PC-3 (cell line): ENCODE data around the gene GRIA1. TPM values are rescaled to one million over a fixed set of nuclear protein-coding genes. Genes with fewer than 3 reads are reported as not detected.

Source experiments
- ATAC-seq: fragments of 200-7000 bp; cut with Tn5 transposase; 2 replicates; pipeline ENCODE4 v1.9.1; 2020; ENCODE audit warnings: mild to moderate bottlenecking, moderate library complexity
- BruUV-seq: library from RNA; stranded (reverse); fragments of 400-500 nt; replicated peaks from 2 replicates; lab custom pipeline; 2021; lab: Mats Ljungman, UMichigan
- CTCF ChIA-PET: fragments of 300-600 bp; sonication (Branson Sonifier 250); formaldehyde crosslinking; loops from one replicate; lab custom pipeline; 2022; ENCODE audit warnings: antibody characterized with exemption; lab: Charles Lee
- POLR2A ChIA-PET: fragments of 300-600 bp; sonication (Branson Sonifier 250); formaldehyde crosslinking; loops from one replicate; lab custom pipeline; 2022; ENCODE audit warnings: antibody characterized with exemption; ENCODE audit not compliant: unreplicated experiment; lab: Charles Lee
- DNase-seq: peaks from one replicate; pipeline ENCODE4 v3.0.0-alpha.2; 2015
- H2AFZ ChIP-seq: fragments of 300-600 bp; sonication (generic); 2 replicates; pipeline ENCODE4 v1.6.0; 2016; ENCODE audit warnings: antibody characterized with exemption, low read length
- H3F3A ChIP-seq: fragments of 300-600 bp; sonication (generic); one replicate; pipeline ENCODE4 v1.6.0; 2017; ENCODE audit warnings: antibody characterized with exemption, low read length, control low read depth, mild to moderate bottlenecking; ENCODE audit not compliant: unreplicated experiment
- H3K27ac ChIP-seq: fragments of 300-600 bp; sonication (generic); 2 replicates; pipeline ENCODE4 v1.5.1; 2016; ENCODE audit warnings: mild to moderate bottlenecking, low read length
- H3K27me3 ChIP-seq: fragments of 300-600 bp; sonication (generic); 2 replicates; pipeline ENCODE4 v1.6.1; 2016; ENCODE audit warnings: low read length, mixed read lengths
- H3K36me3 ChIP-seq: fragments of 300-600 bp; sonication (generic); 2 replicates; pipeline ENCODE4 v1.6.1; 2016; ENCODE audit warnings: low read depth, mixed run types, low read length, mixed read lengths
- H3K4me1 ChIP-seq: fragments of 300-600 bp; sonication (generic); 2 replicates; pipeline ENCODE4 v1.5.1; 2016; ENCODE audit warnings: low read length; ENCODE audit not compliant: insufficient read depth
- H3K4me2 ChIP-seq: fragments of 300-600 bp; sonication (generic); 2 replicates; pipeline ENCODE4 v1.6.0; 2016; ENCODE audit warnings: low read length
- H3K4me3 ChIP-seq: fragments of 300-600 bp; sonication (generic); 2 replicates; pipeline ENCODE4 v1.5.1; 2016; ENCODE audit warnings: mild to moderate bottlenecking, low read length, mixed read lengths
- H3K79me2 ChIP-seq: fragments of 300-600 bp; sonication (generic); 2 replicates; pipeline ENCODE4 v1.6.1; 2017; ENCODE audit warnings: low read length, mixed read lengths
- H3K9ac ChIP-seq: fragments of 300-600 bp; sonication (generic); 2 replicates; pipeline ENCODE4 v1.6.0; 2016; ENCODE audit warnings: mild to moderate bottlenecking, low read length
- H3K9me2 ChIP-seq: fragments of 300-600 bp; sonication (generic); replicated peaks from 2 replicates; pipeline ENCODE4 v1.6.1; 2016; ENCODE audit warnings: mixed run types, low read length, mixed read lengths
- H3K9me3 ChIP-seq: fragments of 300-600 bp; sonication (generic); 2 replicates; pipeline ENCODE4 v1.6.1; 2016; ENCODE audit warnings: low read length, mixed read lengths
- H4K20me1 ChIP-seq: fragments of 300-600 bp; sonication (generic); 2 replicates; pipeline ENCODE4 v1.6.1; 2016; ENCODE audit warnings: low read length, mixed read lengths
- CTCF ChIP-seq: fragments of 300-600 bp; sonication (generic); conservative IDR thresholded peaks from 2 replicates; pipeline ENCODE4 v1.5.1; 2017; ENCODE audit warnings: antibody characterized with exemption, low read depth, mild to moderate bottlenecking, low read length
- EZH2 ChIP-seq: fragments of 300-600 bp; sonication (generic); IDR thresholded peaks from one replicate; pipeline ENCODE4 v1.6.1; 2017; ENCODE audit warnings: antibody characterized with exemption, mild to moderate bottlenecking, low read length; ENCODE audit not compliant: unreplicated experiment
- EZH2phosphoT487 ChIP-seq: fragments of 300-600 bp; sonication (generic); IDR thresholded peaks from 2 replicates; pipeline ENCODE4 v1.6.1; 2018; ENCODE audit warnings: mild to moderate bottlenecking, antibody characterized with exemption, low read length, borderline replicate concordance
- intact Hi-C: fragments of 100-400 bp; cut with micrococcal nuclease; formaldehyde crosslinking; loops from 2 replicates; pipeline ENCODE4 v1.9.0; 2023
- total RNA-seq: library from RNA; depleted of rRNA; stranded (reverse); fragments of >200 nt; gene quantifications from 2 replicates; pipeline ENCODE4 v1.2.3, GENCODE V29; 2014

The GRIA1 gene
- total RNA-seq, 1 experiment from 2014 or later = not detected

- no peak for DNase-seq
- Histone ChIP-seq H3K9me2 (no peaks in the 10 kb centered on the region), H4K20me1 (no peaks in the 10 kb centered on the region), H3K4me2 (no peak overlapping the region), H3K36me3 (no peaks in the 10 kb centered on the region), H2AFZ (no peak overlapping the region), H3K4me3 (no peak overlapping the region), H3F3A (no peaks in the 10 kb centered on the region), H3K27me3 (no peaks in the 10 kb centered on the region; the same call in 1 of the 2 replicates), H3K4me1 (no peaks in the 10 kb centered on the region), H3K9me3 (no peaks in the 10 kb centered on the region), H3K9ac (no peak overlapping the region), H3K27ac (no peak overlapping the region), H3K79me2 (no peaks in the 10 kb centered on the region)
- TF ChIP-seq EZH2 (no peak), CTCF (no peak), EZH2phosphoT487 (no peak)
- ChIA-PET POLR2A (no interaction called here), CTCF (no interaction called here)
- ATAC-seq = no peak
- BruUV-seq = no TSS peak
- intact Hi-C loops = no loop called here
These were observed 265.5 kb downstream of the GRIA1 start for GRCh38 chr5:153755913-153756500.

GRCh38 chr5:153756540-153756939 lies 266.1 kb downstream of the GRIA1 start:
- CTCF ChIA-PET = no interaction called here

More at GRCh38 chr5:153756540-153756939, 266.1 kb downstream of the GRIA1 start:
- Histone ChIP-seq H3K4me3 (no peak overlapping the region), H3F3A (no peaks in the 10 kb centered on the region), H3K27me3 (no peaks in the 10 kb centered on the region; the same call in 1 of the 2 replicates), H3K4me1 (no peaks in the 10 kb centered on the region), H3K9me3 (no peaks in the 10 kb centered on the region), H3K79me2 (no peaks in the 10 kb centered on the region), H3K36me3 (no peaks in the 10 kb centered on the region), H3K27ac (no peak overlapping the region), H3K4me2 (no peak overlapping the region), H2AFZ (no peak overlapping the region), H3K9me2 (no peaks in the 10 kb centered on the region), H3K9ac (no peak overlapping the region), H4K20me1 (no peaks in the 10 kb centered on the region)
- ATAC-seq (no peak), DNase-seq (no peak)
- TF ChIP-seq EZH2 = no peak
- no peak for TF ChIP-seq CTCF
- TF ChIP-seq EZH2phosphoT487 = no peak
- POLR2A ChIA-PET = no interaction called here
- intact Hi-C loops = no loop called here
- no TSS peak for BruUV-seq
